Transverse colon (tissue), 4 donors: ENCODE measurements around the gene SUGCT. TPM values are rescaled to one million over a fixed set of nuclear protein-coding genes. Genes with fewer than 3 reads are reported as not detected.

Source experiments
- DNase-seq: peaks from one replicate; pipeline ENCODE4 v3.0.0-alpha.2; 2019
- H3K27ac ChIP-seq, 4 donors: fragments of 200-600 bp; sonication (generic); 2 replicates each; pipeline ENCODE4 v1.5.1; 2016 to 2018; ENCODE audit warnings: inconsistent platforms in 4 of 4
- H3K27me3 ChIP-seq: fragments of 200-600 bp; sonication (generic); 2 replicates; pipeline ENCODE4 v1.5.1; 2017; ENCODE audit warnings: inconsistent platforms
- H3K36me3 ChIP-seq, 4 donors: fragments of 200-600 bp; sonication (generic); 2 replicates each; pipeline ENCODE4 v1.5.1; 2017 to 2019; ENCODE audit warnings: inconsistent platforms in 4 of 4
- H3K4me1 ChIP-seq, 4 donors: fragments of 200-600 bp; sonication (generic); 2 replicates each; pipeline ENCODE4 v1.5.1; 2017 to 2020; ENCODE audit warnings: inconsistent platforms in 4 of 4
- H3K4me3 ChIP-seq, 4 donors: fragments of 200-600 bp; sonication (generic); 1 replicate in 1 of 4; 2 replicates in 3 of 4; pipeline versions ENCODE4 v1.5.1 to v1.6.1; 2017 to 2019; ENCODE audit warnings: inconsistent platforms in 4 of 4
- H3K9me3 ChIP-seq, 2 donors: fragments of 200-600 bp; sonication (generic); 2 replicates each; pipeline ENCODE4 v1.5.1; 2017 to 2019; ENCODE audit warnings: inconsistent platforms in 2 of 2
- EP300 ChIP-seq: sonication (generic); formaldehyde crosslinking; IDR thresholded peaks from one replicate; pipeline ENCODE4 v1.6.1; 2017; ENCODE audit warnings: antibody characterized with exemption, low read depth
- POLR2A ChIP-seq: fragments of 450-650 bp; IDR thresholded peaks from one replicate; pipeline ENCODE4 v1.6.1; 2016; ENCODE audit warnings: antibody characterized with exemption, mild to moderate bottlenecking, moderate library complexity
- POLR2AphosphoS5 ChIP-seq, 3 donors: sonication (generic); formaldehyde crosslinking; IDR thresholded peaks; one replicate each; pipeline ENCODE4 v1.6.1; 2016; ENCODE audit warnings: antibody characterized with exemption in 3 of 3
- WGBS, 2 donors: methylation state at CpG; one replicate each; pipeline ENCODE4 v1.1.5; 2018; ENCODE audit warnings: low coverage in 1 of 2; 5-methylcytosine and 5-hydroxymethylcytosine counted together
- in situ Hi-C, 4 donors: fragments of 200-750 bp; cut with MboI; loops; one replicate each; pipeline versions ENCODE4 v1.15.0 to v1.15.1; 2017; ENCODE audit warnings: low sequenced_read_pairs in 3 of 4, low pct_ligation_motif_present in 1 of 4, low pct_unique_long_range_greater_than_20kb in 1 of 4
- intact Hi-C: fragments of 100-400 bp; cut with DNase I; formaldehyde crosslinking; loops from one replicate; pipeline ENCODE4 v1.15.1; 2023; ENCODE audit warnings: low total_unique reads
- total RNA-seq, 4 donors: library from RNA; depleted of rRNA; stranded (reverse); fragments of >200 nt; gene quantifications; one replicate each; pipeline ENCODE4 v1.1.0, GENCODE V29; 2016
- TF ChIP-seq, protein P1 (sequence below), 5 experiments: fragments of 200-600 bp in 3 of 5; fragments of 450-650 bp in 2 of 5; sonication (generic) in 3 of 5; IDR thresholded peaks; 1 replicate in 2 of 5; 2 replicates in 3 of 5; pipeline ENCODE4 v1.5.1; 2016 to 2017; ENCODE audit warnings: antibody characterized with exemption in 5 of 5, inconsistent platforms in 3 of 5, mild to moderate bottlenecking in 2 of 5, moderate library complexity in 1 of 5

The SUGCT gene
- total RNA-seq, 4 donors from 2014 or later, result 2.6 to 44.5 (median 15.9) TPM

DNA sequence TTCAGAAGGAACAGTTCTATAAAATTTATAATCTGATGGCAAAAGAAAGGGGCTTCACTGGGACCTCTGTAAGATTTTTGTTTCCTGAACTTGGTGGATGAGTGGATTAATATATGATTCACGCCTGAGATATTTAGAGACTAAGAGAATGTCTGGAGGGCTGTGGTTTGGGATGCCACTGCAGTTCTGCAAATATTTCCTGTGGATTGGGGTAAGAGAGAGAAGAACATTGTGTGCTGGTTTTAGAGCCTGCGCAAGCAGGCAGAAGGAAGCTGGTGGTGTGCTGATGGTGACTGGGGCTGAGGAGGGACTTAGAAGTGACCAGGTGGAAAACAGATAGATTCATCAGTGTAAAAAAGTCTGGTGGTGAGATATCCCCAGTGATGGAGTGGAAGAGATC lies 87.0 kb downstream of the SUGCT start:
- 68 to 70% methylated on average over 1 to 2 of the region's 2 CpGs for WGBS, 2 donors
- H3K27ac ChIP-seq, result no peak overlapping the region
- H3K27me3 ChIP-seq, result no peaks in the 10 kb centered on the region
- in situ Hi-C loops, result no loop called here
- DNase-seq, result no peak
- intact Hi-C loops, result no loop called here
- peaks cover 0 to 8% (median 0%) of the 10 kb centered on the region in 4 donors for H3K4me1 ChIP-seq
- no peaks in the 10 kb centered on the region for H3K36me3 ChIP-seq
- TF ChIP-seq, protein P1, sequence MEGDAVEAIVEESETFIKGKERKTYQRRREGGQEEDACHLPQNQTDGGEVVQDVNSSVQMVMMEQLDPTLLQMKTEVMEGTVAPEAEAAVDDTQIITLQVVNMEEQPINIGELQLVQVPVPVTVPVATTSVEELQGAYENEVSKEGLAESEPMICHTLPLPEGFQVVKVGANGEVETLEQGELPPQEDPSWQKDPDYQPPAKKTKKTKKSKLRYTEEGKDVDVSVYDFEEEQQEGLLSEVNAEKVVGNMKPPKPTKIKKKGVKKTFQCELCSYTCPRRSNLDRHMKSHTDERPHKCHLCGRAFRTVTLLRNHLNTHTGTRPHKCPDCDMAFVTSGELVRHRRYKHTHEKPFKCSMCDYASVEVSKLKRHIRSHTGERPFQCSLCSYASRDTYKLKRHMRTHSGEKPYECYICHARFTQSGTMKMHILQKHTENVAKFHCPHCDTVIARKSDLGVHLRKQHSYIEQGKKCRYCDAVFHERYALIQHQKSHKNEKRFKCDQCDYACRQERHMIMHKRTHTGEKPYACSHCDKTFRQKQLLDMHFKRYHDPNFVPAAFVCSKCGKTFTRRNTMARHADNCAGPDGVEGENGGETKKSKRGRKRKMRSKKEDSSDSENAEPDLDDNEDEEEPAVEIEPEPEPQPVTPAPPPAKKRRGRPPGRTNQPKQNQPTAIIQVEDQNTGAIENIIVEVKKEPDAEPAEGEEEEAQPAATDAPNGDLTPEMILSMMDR (IDR thresholded peaks at IDR 0.05), result no peak
- TF ChIP-seq EP300 (no peak), POLR2AphosphoS5 (IDR thresholded peaks at IDR 0.05) (no peak), POLR2A (no peak)
- no peak overlapping the region for H3K4me3 ChIP-seq
- H3K9me3 ChIP-seq, result no peaks in the 10 kb centered on the region

DNA sequence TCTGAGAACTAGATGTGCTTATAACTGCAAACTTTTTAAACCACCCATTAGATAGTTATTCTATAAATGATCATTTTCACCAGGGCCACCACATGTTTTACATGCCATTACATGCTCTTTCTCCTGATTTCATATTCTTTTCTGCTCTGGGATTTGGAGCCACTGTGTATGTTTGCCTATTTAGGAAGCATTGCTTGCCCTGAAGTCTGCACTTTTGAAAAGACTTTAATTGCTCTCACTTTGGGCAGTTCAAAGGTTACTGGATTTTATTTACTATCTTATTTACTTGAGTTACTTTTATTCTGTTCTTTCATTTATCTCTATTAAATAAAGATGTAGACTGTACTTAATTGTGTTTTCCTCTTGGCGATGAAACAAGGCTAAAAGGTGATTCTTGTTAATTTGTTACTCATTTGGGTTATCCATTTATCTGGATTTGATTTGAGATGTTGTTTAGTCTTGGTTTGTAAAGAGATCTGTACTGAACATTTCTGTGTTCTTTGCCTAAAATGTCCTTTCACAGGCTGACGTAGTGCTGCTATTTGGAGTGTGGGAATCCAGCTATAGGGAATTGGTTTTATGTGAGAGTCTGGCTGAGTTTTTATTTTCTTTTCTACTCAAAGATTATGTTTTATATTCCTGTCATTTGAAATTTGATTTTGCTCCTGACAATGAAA lies 88.8 kb downstream of the SUGCT start:
- no peak for DNase-seq
- no peak for TF ChIP-seq EP300
- in situ Hi-C loops, result no loop called here
- H3K4me1 ChIP-seq, result peaks cover 0 to 8% (median 0%) of the 10 kb centered on the region in 4 donors
- no peak overlapping the region for H3K27ac ChIP-seq
- H3K27me3 ChIP-seq, result no peaks in the 10 kb centered on the region
- WGBS, 2 donors, result 39 to 41% methylated on average over 2 of the region's 2 CpGs
- H3K9me3 ChIP-seq, result no peaks in the 10 kb centered on the region
- H3K4me3 ChIP-seq, result no peak overlapping the region
- intact Hi-C loops, result no loop called here
- H3K36me3 ChIP-seq, result no peaks in the 10 kb centered on the region

DNA sequence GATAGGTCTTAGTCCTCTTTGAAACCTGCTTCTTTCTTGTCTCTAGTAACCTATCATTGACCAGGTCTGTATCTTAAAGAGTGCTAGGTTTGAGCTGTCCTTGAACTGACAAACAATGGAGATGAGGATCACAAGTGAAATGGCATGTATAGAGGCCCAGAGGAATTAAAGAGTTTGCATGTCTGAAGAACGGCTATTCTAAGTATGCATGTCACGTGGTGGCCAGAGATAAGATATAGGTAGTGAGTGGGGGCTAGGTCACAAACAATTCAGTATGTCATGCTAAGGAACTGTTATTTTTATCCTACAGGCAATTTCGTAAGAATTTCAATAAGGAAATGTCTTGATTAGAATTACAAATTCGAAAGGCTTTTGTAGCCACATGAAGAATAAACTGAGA lies 95.3 kb downstream of the SUGCT start:
- H3K27ac ChIP-seq, result no peak overlapping the region
- no peak for DNase-seq
- TF ChIP-seq, protein P1 (IDR thresholded peaks at IDR 0.05), result no peak
- TF ChIP-seq POLR2AphosphoS5 (IDR thresholded peaks at IDR 0.05), result no peak
- TF ChIP-seq POLR2A, result no peak
- TF ChIP-seq EP300, result no peak
- intact Hi-C loops, result no loop called here
- 70 to 80% methylated on average over 4 of the region's 4 CpGs for WGBS, 2 donors
- H3K4me1 ChIP-seq, result peaks cover 0 to 22% (median 8%) of the 10 kb centered on the region in 4 donors
- H3K4me3 ChIP-seq, result no peak overlapping the region
- H3K9me3 ChIP-seq, result no peaks in the 10 kb centered on the region
- in situ Hi-C loops, result loop anchor here in 1 of 4 donors (25.0 kb wide), 1 partner anchor 1482 kb away; the partner anchor contains the start of gene INHBA
- H3K36me3 ChIP-seq, result no peaks in the 10 kb centered on the region
- no peaks in the 10 kb centered on the region for H3K27me3 ChIP-seq

DNA sequence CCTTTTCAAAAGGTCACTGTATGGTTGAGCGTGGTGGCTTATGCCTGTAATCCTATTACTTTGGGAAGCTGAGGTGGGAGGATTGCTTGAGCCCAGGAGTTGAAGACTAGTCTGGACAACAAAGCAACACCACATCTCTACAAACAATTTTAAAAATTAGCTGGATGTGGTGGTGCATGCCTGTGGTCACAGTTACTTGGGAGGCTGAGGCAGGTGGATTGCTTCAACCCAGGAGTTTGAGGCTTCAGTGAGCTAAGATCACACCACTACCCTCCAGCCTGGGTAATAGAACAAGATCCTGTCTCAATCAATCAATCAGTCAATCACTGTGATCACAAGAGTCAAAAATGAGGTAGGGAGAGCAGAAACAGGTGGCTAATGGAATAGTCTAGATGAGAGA lies 97.0 kb downstream of the SUGCT start:
- no peak for DNase-seq
- Histone ChIP-seq H3K9me3 (no peaks in the 10 kb centered on the region), H3K4me3 (no peak overlapping the region), H3K36me3 (no peaks in the 10 kb centered on the region), H3K27ac (no peak overlapping the region), H3K4me1 (peaks cover 0 to 22% (median 8%) of the 10 kb centered on the region in 4 donors), H3K27me3 (no peaks in the 10 kb centered on the region)
- in situ Hi-C loops, result loop anchor here in 1 of 4 donors (25.0 kb wide), 1 partner anchor 1481 kb away; the partner anchor contains the start of gene INHBA
- intact Hi-C loops, result no loop called here
- TF ChIP-seq POLR2A (no peak), POLR2AphosphoS5 (IDR thresholded peaks at IDR 0.05) (no peak), EP300 (no peak)
- TF ChIP-seq, protein P1 (IDR thresholded peaks at IDR 0.05), result no peak
- WGBS, 2 donors, result 80 to 82% methylated on average over 1 of the region's 1 CpG
